Measurements from ENCODE around the gene PLXNA2.
A peak's percentile ranks its signal among the peaks of the same experiment; 100 is the strongest.

The PLXNA2 gene

GRCh38 chr1:208036918-208037766, 207.0 kb downstream of the PLXNA2 start:
- no peak for DNase-seq

- no peak for DNase-seq
These were observed 207.9 kb downstream of the PLXNA2 start for GRCh38 chr1:208036106-208036808.

GRCh38 chr1:208034135-208034534, 210.0 kb downstream of the PLXNA2 start:
- no peak for DNase-seq

- no peak for DNase-seq
These were observed 210.9 kb downstream of the PLXNA2 start for GRCh38 chr1:208033236-208033635.

DNA sequence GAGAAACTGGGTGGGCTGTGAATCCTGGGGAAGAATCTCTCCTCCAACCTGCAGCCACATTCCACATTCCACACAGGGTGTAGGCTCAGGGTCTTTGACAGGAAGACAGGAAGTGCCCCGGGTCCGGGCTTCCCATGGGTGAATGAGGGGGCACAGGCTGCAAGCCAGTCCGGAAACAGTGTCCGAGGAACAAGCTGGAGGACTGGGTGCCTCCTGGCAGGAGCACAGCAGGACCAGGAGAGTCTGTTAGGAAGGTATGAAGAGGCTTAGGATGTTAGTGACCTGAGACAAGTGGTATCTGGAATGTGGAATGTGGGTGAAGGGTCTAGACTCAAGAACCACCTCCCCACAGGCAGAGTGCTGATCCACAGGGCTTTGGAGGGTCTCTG, 212.3 kb downstream of the PLXNA2 start:
- DNase-seq, result no peak

DNA sequence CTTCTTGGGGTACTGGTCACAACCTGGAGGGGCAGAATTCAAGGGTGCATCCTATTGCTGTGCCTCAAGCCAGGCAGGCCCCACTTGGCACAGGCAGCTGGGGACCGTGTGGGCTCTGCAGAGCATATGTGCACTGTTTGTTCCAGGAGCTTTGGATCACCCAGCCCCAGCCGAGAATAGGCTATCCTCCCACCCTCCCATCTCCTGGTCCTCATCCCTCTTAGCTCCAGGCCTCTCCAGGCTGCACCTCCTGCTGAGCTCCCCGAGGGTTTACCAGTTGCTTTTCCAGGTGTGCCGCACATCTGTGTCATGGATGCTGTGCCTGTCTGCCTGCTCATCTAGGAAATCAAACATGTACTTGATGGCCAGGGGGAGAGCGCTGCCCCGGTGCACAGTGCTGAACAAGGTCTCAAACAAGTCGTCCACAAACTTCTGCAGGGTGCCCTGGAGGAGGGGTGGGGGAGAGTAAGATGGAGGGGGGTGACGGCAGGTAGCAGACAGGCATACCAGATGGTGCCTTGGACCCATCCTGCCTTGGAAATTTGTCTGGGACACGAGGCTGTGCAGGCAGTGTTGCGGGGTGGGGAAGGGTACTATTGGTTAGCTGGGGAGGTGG, 212.8 kb downstream of the PLXNA2 start:
- no peak for DNase-seq

- DNase-seq, result peak; percentile 90
These were observed 213.7 kb downstream of the PLXNA2 start for GRCh38 chr1:208030288-208031091.

- DNase-seq, result peak; percentile 53
These were observed 214.6 kb downstream of the PLXNA2 start for GRCh38 chr1:208029381-208030287.

- DNase-seq, result no peak
These were observed 215.7 kb downstream of the PLXNA2 start for GRCh38 chr1:208028526-208028925.

- DNase-seq, result no peak
These were observed 216.3 kb downstream of the PLXNA2 start for GRCh38 chr1:208027861-208028260.

- DNase-seq, result no peak
These were observed 217.2 kb downstream of the PLXNA2 start for GRCh38 chr1:208026880-208027438.

GRCh38 chr1:208025031-208025430, 219.2 kb downstream of the PLXNA2 start:
- no peak for DNase-seq

GRCh38 chr1:208024406-208024805, 219.8 kb downstream of the PLXNA2 start:
- DNase-seq, result no peak

GRCh38 chr1:208019257-208019656, 224.9 kb downstream of the PLXNA2 start:
- DNase-seq, result no peak

DNA sequence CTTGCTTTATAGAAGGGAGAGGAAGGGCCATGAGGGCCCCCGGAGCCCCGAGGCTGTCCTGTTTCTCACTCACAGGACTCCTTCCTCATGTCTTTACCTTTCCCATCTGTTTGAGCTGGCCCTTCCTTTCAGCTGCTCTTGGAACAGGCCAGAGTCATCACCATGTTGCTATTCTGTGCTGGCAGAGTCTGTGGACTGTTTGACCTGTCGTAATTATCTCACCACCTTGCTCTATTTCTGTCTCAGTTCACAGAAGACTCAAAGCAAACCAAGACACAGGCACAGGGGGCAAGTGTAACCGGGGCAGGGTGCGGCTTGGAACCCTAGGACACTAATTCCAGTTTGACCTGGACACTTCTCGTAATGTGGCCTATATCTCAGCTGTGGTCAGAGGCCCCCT, 228.9 kb downstream of the PLXNA2 start:
- DNase-seq, result no peak

DNA sequence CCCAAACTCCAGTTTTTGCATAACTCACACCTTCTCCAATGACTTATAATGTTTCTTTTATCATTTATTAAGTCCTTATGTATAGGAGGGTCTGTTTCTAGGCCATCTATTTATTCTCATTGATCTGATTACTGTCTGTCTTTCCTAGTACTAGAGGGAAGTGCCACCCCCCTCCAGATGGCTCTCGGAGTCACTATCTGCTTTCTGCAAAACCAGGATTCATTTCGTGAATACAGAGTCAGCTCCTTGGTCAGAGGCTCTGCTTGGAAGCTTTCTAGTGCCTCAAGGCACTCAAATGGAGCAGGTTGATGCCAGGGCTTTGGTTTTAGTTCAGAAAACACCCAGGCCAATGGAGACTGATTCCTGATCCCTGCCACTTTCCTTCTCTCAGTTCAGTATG, 231.0 kb downstream of the PLXNA2 start:
- peak; percentile 28 for DNase-seq

GRCh38 chr1:208012721-208013120, 231.5 kb downstream of the PLXNA2 start:
- DNase-seq, result no peak

DNA sequence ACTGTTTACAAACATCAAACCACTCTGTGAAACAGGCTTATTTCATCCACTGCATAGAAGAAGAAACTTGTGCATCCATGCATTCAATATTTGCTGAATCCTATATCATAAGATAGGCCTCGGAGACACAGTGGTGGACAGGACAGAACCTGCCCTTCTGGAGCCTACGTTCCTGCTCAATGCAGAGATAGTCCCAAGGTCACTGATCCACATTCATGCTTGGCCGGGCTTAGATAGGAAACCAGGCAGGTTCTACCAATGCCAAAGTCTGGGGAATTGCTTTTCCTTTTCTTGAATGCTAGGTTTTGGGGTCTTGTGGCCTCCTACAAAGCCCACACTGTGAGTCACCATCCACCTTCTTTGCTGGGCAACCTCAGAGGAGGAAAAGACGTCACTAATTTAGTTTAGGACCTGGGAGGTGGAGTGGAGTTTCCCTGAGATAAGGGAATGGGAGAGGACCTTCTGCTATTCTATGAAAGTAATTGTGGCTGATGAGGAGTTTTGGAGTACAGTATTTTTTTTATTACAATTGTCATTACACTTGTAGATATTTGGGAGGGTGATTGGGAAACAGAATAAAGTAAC, 233.6 kb downstream of the PLXNA2 start:
- DNase-seq, result peak; percentile 1

GRCh38 chr1:208009706-208010444, 234.3 kb downstream of the PLXNA2 start:
- DNase-seq, result no peak

DNA sequence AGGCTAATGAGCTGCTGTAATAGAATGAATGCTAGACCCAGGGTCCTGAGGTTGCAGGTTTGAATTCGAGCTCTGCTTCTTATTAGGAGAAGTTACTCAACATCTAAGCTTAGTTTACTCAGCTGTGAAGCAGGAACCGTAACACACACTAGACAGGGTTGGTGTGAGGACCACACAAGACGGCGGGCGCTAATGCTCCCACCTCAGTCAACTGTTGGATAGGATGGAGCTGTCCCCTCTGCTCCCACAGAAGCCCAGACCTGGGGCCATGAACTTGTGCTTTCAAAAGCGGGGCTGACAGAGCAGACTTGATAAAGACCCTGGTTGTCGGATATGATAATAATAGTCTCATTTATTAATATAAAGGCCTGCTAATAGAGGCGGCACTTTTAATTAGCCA, 234.9 kb downstream of the PLXNA2 start:
- DNase-seq, result peak; percentile 21
